Keratinocyte (primary cell): ENCODE data around the gene AGR2. TPM values are rescaled to one million over a fixed set of nuclear protein-coding genes. Genes with fewer than 3 reads are reported as not detected.

Experiments
- DNase-seq: peaks from one replicate; pipeline ENCODE4 v3.0.0-alpha.2; 2011; ENCODE audit warnings: low read depth, missing footprints, low spot score
- FAIRE-seq: peaks from 2 replicates; lab custom pipeline; 2011; peaks lifted over from hg19 to GRCh38; lab: Jason Lieb, UNC
- H2AFZ ChIP-seq: 2 replicates; pipeline ENCODE4 v1.6.0; 2012; ENCODE audit warnings: low read length, control low read depth, inconsistent platforms; ENCODE audit not compliant: control insufficient read depth
- H3K27ac ChIP-seq: 2 replicates; pipeline ENCODE4 v1.5.1; 2011; ENCODE audit warnings: low read length; ENCODE audit not compliant: control insufficient read depth, insufficient read depth
- H3K27me3 ChIP-seq: 3 replicates; pipeline ENCODE4 v1.6.0; 2011; ENCODE audit warnings: low read length; ENCODE audit not compliant: control insufficient read depth, insufficient read depth; ENCODE audit errors: extremely low read depth
- H3K36me3 ChIP-seq, 2 experiments: 2 replicates in 1 of 2; 3 replicates in 1 of 2; pipeline ENCODE4 v1.5.1; 2011; ENCODE audit warnings: low read length in 2 of 2, mild to moderate bottlenecking in 1 of 2; ENCODE audit not compliant: control insufficient read depth in 2 of 2, insufficient read depth in 2 of 2; ENCODE audit errors: extremely low read depth in 1 of 2
- H3K4me1 ChIP-seq: 3 replicates; pipeline ENCODE4 v1.5.1; 2011; ENCODE audit warnings: low read length; ENCODE audit not compliant: control insufficient read depth, insufficient read depth; ENCODE audit errors: extremely low read depth
- H3K4me2 ChIP-seq: 3 replicates; pipeline ENCODE4 v1.6.0; 2011; ENCODE audit warnings: low read depth, low read length; ENCODE audit not compliant: control insufficient read depth, insufficient read depth; ENCODE audit errors: extremely low read depth
- H3K4me3 ChIP-seq, 3 experiments: fragments of 200-600 bp in 1 of 3; sonication (generic) in 1 of 3; 2 replicates in 2 of 3; 3 replicates in 1 of 3; pipeline ENCODE4 v1.5.1; 2011 to 2016; ENCODE audit warnings: low read length in 3 of 3, mild to moderate bottlenecking in 3 of 3, control low read depth in 2 of 3, inconsistent platforms in 1 of 3, low read depth in 1 of 3, mixed read lengths in 1 of 3, mixed run types in 1 of 3, moderate library complexity in 1 of 3; ENCODE audit not compliant: control insufficient read depth in 2 of 3, insufficient read depth in 2 of 3; ENCODE audit errors: extremely low read depth in 1 of 3
- H3K79me2 ChIP-seq: 2 replicates; pipeline ENCODE4 v1.6.0; 2012; ENCODE audit warnings: low read length; ENCODE audit not compliant: control insufficient read depth, insufficient read depth
- H3K9ac ChIP-seq: 3 replicates; pipeline ENCODE4 v1.6.0; 2011; ENCODE audit warnings: low read length; ENCODE audit not compliant: control insufficient read depth, insufficient read depth; ENCODE audit errors: extremely low read depth
- H3K9me1 ChIP-seq: 3 replicates; pipeline ENCODE4 v1.6.0; 2011; ENCODE audit warnings: low read length; ENCODE audit not compliant: control insufficient read depth, insufficient read depth; ENCODE audit errors: extremely low read depth
- H3K9me3 ChIP-seq: 2 replicates; pipeline ENCODE4 v1.5.1; 2012; ENCODE audit warnings: low read depth, low read length; ENCODE audit not compliant: control insufficient read depth
- H4K20me1 ChIP-seq: 3 replicates; pipeline ENCODE4 v1.6.0; 2011; ENCODE audit warnings: low read length; ENCODE audit not compliant: control insufficient read depth, insufficient read depth; ENCODE audit errors: extremely low read depth
- EZH2 ChIP-seq: IDR thresholded peaks from one replicate; pipeline ENCODE4 v1.6.1; 2012; ENCODE audit warnings: inconsistent platforms, mild to moderate bottlenecking, low read length, moderate library complexity
- dilution Hi-C: fragments of 300-500 bp; cut with MboI; formaldehyde crosslinking; loops from one replicate; pipeline ENCODE4 v1.7.0; 2020; ENCODE audit warnings: low sequenced_read_pairs; ENCODE audit not compliant: extremely low pct_ligation_motif_present
- polyA plus RNA-seq, 5 experiments: library from polyadenylated mRNA; depleted of rRNA in 3 of 5; stranded (reverse) in 3 of 5; stranded (forward) in 1 of 5; unstranded in 1 of 5; fragments of >200 nt; gene quantifications; 1 replicate in 1 of 5; 2 replicates in 3 of 5; 3 replicates in 1 of 5; pipeline versions ENCODE4 v1.2.1 to v1.2.3, GENCODE V29; 2011 to 2012; ENCODE audit warnings: missing spikeins in 2 of 5, low read depth in 1 of 5, low replicate concordance in 1 of 5
- TF ChIP-seq, protein P1 (sequence below), 3 experiments: IDR thresholded peaks in 1 of 3; conservative IDR thresholded peaks in 1 of 3; optimal IDR thresholded peaks in 1 of 3; 2 replicates in 2 of 3; 3 replicates in 1 of 3; pipeline versions ENCODE3 to v1.5.1; 2011; ENCODE audit warnings: low read length in 3 of 3, mild to moderate bottlenecking in 3 of 3, moderate library complexity in 2 of 3, control low read depth in 1 of 3, inconsistent platforms in 1 of 3; ENCODE audit not compliant: insufficient read depth in 2 of 3; ENCODE audit errors: extremely low read depth in 1 of 3

AGR2 gene
- polyA plus RNA-seq, 1 donor (not counting 4 experiments of a cell fraction or from before 2014, with no cell fraction given): 2.3 TPM

DNA sequence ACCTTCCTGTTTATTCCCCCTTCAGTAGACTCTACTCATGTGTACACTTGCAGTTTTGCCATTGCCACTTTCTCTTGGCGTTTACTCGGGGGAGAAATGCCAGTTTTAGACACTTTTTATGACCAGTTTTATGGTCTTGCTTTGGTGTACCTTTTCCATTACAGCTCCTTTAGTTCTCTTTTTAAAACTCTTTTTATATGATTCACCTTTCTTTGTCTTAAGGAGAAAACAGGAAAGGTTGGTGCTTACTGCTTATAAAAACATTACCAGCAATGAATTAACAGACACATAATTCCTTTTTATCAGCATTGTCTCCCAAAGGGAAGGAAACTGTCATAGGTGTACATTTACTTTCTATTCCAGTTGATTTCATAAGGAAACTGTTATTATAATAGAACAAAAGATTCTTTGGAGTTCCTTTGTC lies 39.4 kb downstream of the AGR2 start:
- H3K4me2 ChIP-seq: no peak overlapping the region
- DNase-seq (no peak), FAIRE-seq (no peak)
- H3K36me3 ChIP-seq: no peaks in the 10 kb centered on the region
- H3K9ac ChIP-seq: no peak overlapping the region
- no peaks in the 10 kb centered on the region for H3K79me2 ChIP-seq
- H3K9me3 ChIP-seq: no peaks in the 10 kb centered on the region
- dilution Hi-C loops: no loop called here
- no peaks in the 10 kb centered on the region for H3K9me1 ChIP-seq
- H4K20me1 ChIP-seq: no peaks in the 10 kb centered on the region
- peaks cover 3% of the 10 kb centered on the region for H3K4me1 ChIP-seq
- no peaks in the 10 kb centered on the region for H3K27me3 ChIP-seq
- H3K27ac ChIP-seq: no peak overlapping the region
- no peak for TF ChIP-seq EZH2
- TF ChIP-seq, protein P1, sequence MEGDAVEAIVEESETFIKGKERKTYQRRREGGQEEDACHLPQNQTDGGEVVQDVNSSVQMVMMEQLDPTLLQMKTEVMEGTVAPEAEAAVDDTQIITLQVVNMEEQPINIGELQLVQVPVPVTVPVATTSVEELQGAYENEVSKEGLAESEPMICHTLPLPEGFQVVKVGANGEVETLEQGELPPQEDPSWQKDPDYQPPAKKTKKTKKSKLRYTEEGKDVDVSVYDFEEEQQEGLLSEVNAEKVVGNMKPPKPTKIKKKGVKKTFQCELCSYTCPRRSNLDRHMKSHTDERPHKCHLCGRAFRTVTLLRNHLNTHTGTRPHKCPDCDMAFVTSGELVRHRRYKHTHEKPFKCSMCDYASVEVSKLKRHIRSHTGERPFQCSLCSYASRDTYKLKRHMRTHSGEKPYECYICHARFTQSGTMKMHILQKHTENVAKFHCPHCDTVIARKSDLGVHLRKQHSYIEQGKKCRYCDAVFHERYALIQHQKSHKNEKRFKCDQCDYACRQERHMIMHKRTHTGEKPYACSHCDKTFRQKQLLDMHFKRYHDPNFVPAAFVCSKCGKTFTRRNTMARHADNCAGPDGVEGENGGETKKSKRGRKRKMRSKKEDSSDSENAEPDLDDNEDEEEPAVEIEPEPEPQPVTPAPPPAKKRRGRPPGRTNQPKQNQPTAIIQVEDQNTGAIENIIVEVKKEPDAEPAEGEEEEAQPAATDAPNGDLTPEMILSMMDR (optimal IDR thresholded peaks at IDR 0.05 in 1 of 3, IDR thresholded peaks at IDR 0.05 in 1 of 3, conservative IDR thresholded peaks at IDR 0.05 in 1 of 3; ENCODE audit: extremely low read depth in 1 of 3, insufficient read depth in 2 of 3, low read length in 3 of 3): no peak
- H3K4me3 ChIP-seq: no peak overlapping the region
- no peak overlapping the region for H2AFZ ChIP-seq

DNA sequence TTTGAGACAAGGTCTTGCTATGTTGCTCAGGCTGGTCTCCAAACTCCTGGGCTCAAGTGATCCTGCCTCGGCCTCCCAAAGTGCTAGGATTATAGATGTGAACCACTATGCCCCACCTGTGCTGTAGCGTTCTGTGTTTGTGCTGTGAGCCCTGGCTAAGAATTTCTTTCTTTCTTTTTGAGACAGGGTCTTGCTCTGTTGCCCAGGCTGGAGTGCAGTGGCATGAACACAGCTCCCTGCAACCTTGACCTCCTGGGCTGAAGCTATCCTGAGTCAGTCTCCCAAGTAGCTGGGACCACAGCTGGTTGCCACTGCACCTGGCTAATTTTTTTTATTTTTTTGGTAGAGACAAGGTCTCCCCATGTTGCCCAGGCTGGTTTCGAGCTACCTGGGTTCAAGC lies 39.9 kb downstream of the AGR2 start:
- dilution Hi-C loops: no loop called here
- Histone ChIP-seq H3K79me2 (no peaks in the 10 kb centered on the region), H2AFZ (no peak overlapping the region), H3K4me1 (no peaks in the 10 kb centered on the region), H3K4me3 (no peak overlapping the region), H3K4me2 (no peak overlapping the region), H3K27me3 (no peaks in the 10 kb centered on the region), H3K36me3 (no peaks in the 10 kb centered on the region), H3K9me3 (no peaks in the 10 kb centered on the region), H3K9me1 (no peaks in the 10 kb centered on the region), H3K9ac (no peak overlapping the region), H3K27ac (no peak overlapping the region), H4K20me1 (no peaks in the 10 kb centered on the region)
- TF ChIP-seq, protein P1 (optimal IDR thresholded peaks at IDR 0.05 in 1 of 3, IDR thresholded peaks at IDR 0.05 in 1 of 3, conservative IDR thresholded peaks at IDR 0.05 in 1 of 3; ENCODE audit: extremely low read depth in 1 of 3, insufficient read depth in 2 of 3, low read length in 3 of 3): no peak
- no peak for TF ChIP-seq EZH2
- no peak for FAIRE-seq
- no peak for DNase-seq
